H1 (cell line): Measurements from ENCODE around the gene TPP1. TPM values are rescaled to one million over a fixed set of nuclear protein-coding genes. Genes with fewer than 3 reads are reported as not detected.
A peak's percentile ranks its signal among the peaks of the same experiment; 100 is the strongest.

Experiments
- CTCF ChIA-PET: fragments of 300-600 bp; sonication (Branson Sonifier 250); formaldehyde crosslinking; loops from one replicate; lab custom pipeline; 2021; ENCODE audit not compliant: partially characterized antibody; lab: Charles Lee
- POLR2A ChIA-PET: fragments of 300-600 bp; sonication (Branson Sonifier 250); formaldehyde crosslinking; loops from one replicate; lab custom pipeline; 2021; ENCODE audit warnings: inconsistent platforms; ENCODE audit not compliant: partially characterized antibody; lab: Charles Lee
- DNase-seq, 2 experiments: peaks; one replicate each; pipeline versions ENCODE4 v3.0.0 to v3.0.0-alpha.2; 2010 to 2022; ENCODE audit warnings: low spot score in 2 of 2, low read depth in 1 of 2, mixed read lengths in 1 of 2
- FAIRE-seq: peaks from 2 replicates; lab custom pipeline; 2011; peaks lifted over from hg19 to GRCh38; lab: Jason Lieb, UNC
- H2AFZ ChIP-seq: 2 replicates; pipeline ENCODE4 v1.8.1; 2012; ENCODE audit warnings: low read length, inconsistent platforms
- H2AK5ac ChIP-seq: 2 replicates; pipeline ENCODE4 v1.6.1; 2013; ENCODE audit warnings: low read depth, low read length
- H2BK120ac ChIP-seq: replicated peaks from 2 replicates; pipeline ENCODE3; 2013; ENCODE audit warnings: low read depth, low read length, inconsistent platforms
- H2BK12ac ChIP-seq: 2 replicates; pipeline ENCODE4 v1.6.1; 2013; ENCODE audit warnings: low read depth, low read length
- H2BK15ac ChIP-seq: 2 replicates; pipeline ENCODE4 v1.6.1; 2013; ENCODE audit warnings: low read length
- H2BK20ac ChIP-seq: 2 replicates; pipeline ENCODE4 v1.6.1; 2013; ENCODE audit warnings: low read length
- H2BK5ac ChIP-seq: 2 replicates; pipeline ENCODE4 v1.6.1; 2013; ENCODE audit warnings: low read depth, low read length
- H3K14ac ChIP-seq: 2 replicates; pipeline ENCODE4 v1.6.1; 2013; ENCODE audit warnings: inconsistent platforms; ENCODE audit not compliant: insufficient read length
- H3K18ac ChIP-seq: 2 replicates; pipeline ENCODE4 v1.6.1; 2013; ENCODE audit warnings: low read length; ENCODE audit errors: extremely low read depth
- H3K23ac ChIP-seq: 2 replicates; pipeline ENCODE4 v1.6.1; 2013; ENCODE audit warnings: inconsistent platforms; ENCODE audit not compliant: insufficient read length
- H3K23me2 ChIP-seq: 2 replicates; pipeline ENCODE4 v1.6.1; 2013; ENCODE audit warnings: low read depth, low read length
- H3K27ac ChIP-seq: 2 replicates; pipeline ENCODE4 v1.6.1; 2011; ENCODE audit warnings: low read depth, low read length, inconsistent platforms
- H3K27me3 ChIP-seq, 4 experiments: replicated peaks in 1 of 4; 1 replicate in 1 of 4; 2 replicates in 3 of 4; pipeline versions ENCODE4 v1.6.1 to v1.8.1; 2011 to 2013; ENCODE audit warnings: low read length in 3 of 4, mild to moderate bottlenecking in 3 of 4, inconsistent platforms in 2 of 4, mixed read lengths in 2 of 4, moderate library complexity in 1 of 4; ENCODE audit not compliant: control insufficient read depth in 3 of 4, insufficient read depth in 3 of 4; ENCODE audit errors: extremely low read depth in 1 of 4
- H3K36me3 ChIP-seq, 4 experiments: 2 replicates each; pipeline versions ENCODE4 v1.6.1 to v1.8.1; 2011 to 2013; ENCODE audit warnings: mild to moderate bottlenecking in 4 of 4, low read length in 3 of 4, moderate library complexity in 2 of 4, control low read depth in 1 of 4, inconsistent platforms in 1 of 4; ENCODE audit not compliant: insufficient read depth in 4 of 4, control insufficient read depth in 2 of 4
- H3K4ac ChIP-seq: replicated peaks from 2 replicates; pipeline ENCODE3; 2013; ENCODE audit warnings: low read length, low read depth, mixed read lengths, inconsistent platforms; ENCODE audit not compliant: insufficient read length
- H3K4me1 ChIP-seq, 4 experiments: replicated peaks in 1 of 4; 1 replicate in 1 of 4; 2 replicates in 3 of 4; pipeline versions ENCODE4 v1.6.1 to v1.8.1; 2011 to 2013; ENCODE audit warnings: low read length in 3 of 4, inconsistent platforms in 2 of 4, mixed read lengths in 1 of 4; ENCODE audit not compliant: insufficient read depth in 4 of 4, control insufficient read depth in 3 of 4
- H3K4me2 ChIP-seq, 2 experiments: 2 replicates each; pipeline versions ENCODE4 v1.6.1 to v1.8.1; 2011 to 2013; ENCODE audit warnings: low read depth in 2 of 2, low read length in 2 of 2, control low read depth in 1 of 2, inconsistent platforms in 1 of 2, mild to moderate bottlenecking in 1 of 2; ENCODE audit not compliant: insufficient read depth in 1 of 2
- H3K4me3 ChIP-seq, 4 experiments: fragments of 200-600, 300-600 bp in 1 of 4; sonication (generic), shearing (Covaris generic), sonication (Bioruptor Twin) in 1 of 4; 2 replicates each; pipeline versions ENCODE4 v1.5.1 to v1.8.1; 2011 to 2016; ENCODE audit warnings: low read length in 4 of 4, low read depth in 3 of 4, control low read depth in 2 of 4, inconsistent platforms in 2 of 4, mild to moderate bottlenecking in 2 of 4, mixed read lengths in 1 of 4, moderate library complexity in 1 of 4; ENCODE audit not compliant: insufficient read depth in 2 of 4; ENCODE audit errors: extremely low read depth in 1 of 4
- H3K56ac ChIP-seq: replicated peaks from 2 replicates; pipeline ENCODE3; 2013; ENCODE audit warnings: low read depth, mild to moderate bottlenecking, mixed read lengths, low read length, inconsistent platforms; ENCODE audit not compliant: insufficient read length
- H3K79me1 ChIP-seq: 2 replicates; pipeline ENCODE4 v1.6.1; 2013; ENCODE audit warnings: low read depth, low read length, control low read depth
- H3K79me2 ChIP-seq, 2 experiments: 2 replicates each; pipeline versions ENCODE4 v1.6.1 to v1.8.1; 2012 to 2013; ENCODE audit warnings: low read length in 2 of 2, mild to moderate bottlenecking in 2 of 2, inconsistent platforms in 1 of 2; ENCODE audit not compliant: insufficient read depth in 2 of 2, control insufficient read depth in 1 of 2
- H3K9ac ChIP-seq, 4 experiments: replicated peaks in 1 of 4; 1 replicate in 1 of 4; 2 replicates in 3 of 4; pipeline versions ENCODE4 v1.6.1 to v1.8.1; 2011 to 2013; ENCODE audit warnings: low read depth in 3 of 4, low read length in 3 of 4, control low read depth in 2 of 4, mild to moderate bottlenecking in 2 of 4, moderate library complexity in 2 of 4, inconsistent platforms in 1 of 4; ENCODE audit errors: extremely low read depth in 1 of 4
- H3K9me3 ChIP-seq, 2 experiments: 2 replicates each; pipeline versions ENCODE4 v1.6.1 to v1.8.1; 2012 to 2013; ENCODE audit warnings: mild to moderate bottlenecking in 2 of 2, moderate library complexity in 2 of 2, control low read depth in 1 of 2, inconsistent platforms in 1 of 2, low read depth in 1 of 2, low read length in 1 of 2, mixed read lengths in 1 of 2; ENCODE audit not compliant: insufficient read depth in 2 of 2
- H4K20me1 ChIP-seq, 2 experiments: replicated peaks in 1 of 2; 2 replicates each; pipeline versions ENCODE3 to v1.8.1; 2011 to 2013; ENCODE audit warnings: inconsistent platforms in 2 of 2, low read length in 2 of 2, mild to moderate bottlenecking in 1 of 2; ENCODE audit not compliant: insufficient read depth in 2 of 2, control insufficient read depth in 1 of 2
- H4K5ac ChIP-seq: 2 replicates; pipeline ENCODE4 v1.6.1; 2013; ENCODE audit warnings: low read length, low read depth, mixed read lengths, inconsistent platforms; ENCODE audit not compliant: insufficient read length
- H4K8ac ChIP-seq: 2 replicates; pipeline ENCODE4 v1.8.0; 2013; ENCODE audit warnings: mild to moderate bottlenecking, moderate library complexity, low read length, inconsistent platforms; ENCODE audit not compliant: insufficient read depth; ENCODE audit errors: extremely low read depth
- H4K91ac ChIP-seq: replicated peaks from 2 replicates; pipeline ENCODE3; 2013; ENCODE audit warnings: low read length, mixed read lengths, inconsistent platforms; ENCODE audit not compliant: insufficient read length
- CBX5 ChIP-seq: fragments of 300-800, 300-1000 bp; sonication (generic); IDR thresholded peaks from 2 replicates; pipeline ENCODE4 v1.7.1; 2016; ENCODE audit warnings: antibody characterized with exemption, low read length, low read depth
- CBX8 ChIP-seq: fragments of 300-800, 300-1000 bp; sonication (generic); IDR thresholded peaks from 2 replicates; pipeline ENCODE4 v1.7.1; 2016; ENCODE audit warnings: low read depth, low read length, borderline replicate concordance
- CREB1 ChIP-seq: IDR thresholded peaks from 2 replicates; pipeline ENCODE4 v1.6.1; 2012; ENCODE audit warnings: inconsistent platforms
- EP300 ChIP-seq, 2 experiments: IDR thresholded peaks; 1 replicate in 1 of 2; 2 replicates in 1 of 2; pipeline ENCODE4 v1.6.1; 2011 to 2012; ENCODE audit warnings: low read depth in 2 of 2, low read length in 2 of 2, mild to moderate bottlenecking in 2 of 2, borderline replicate concordance in 1 of 2, inconsistent platforms in 1 of 2, moderate library complexity in 1 of 2
- GABPA ChIP-seq: IDR thresholded peaks from 2 replicates; pipeline ENCODE4 v1.6.1; 2011; ENCODE audit warnings: mild to moderate bottlenecking, low read length, moderate library complexity, borderline replicate concordance; ENCODE audit not compliant: insufficient read depth
- KDM4A ChIP-seq: IDR thresholded peaks from one replicate; pipeline ENCODE4 v1.7.1; 2012; ENCODE audit warnings: low read depth, mild to moderate bottlenecking, moderate library complexity, low read length, inconsistent platforms; ENCODE audit not compliant: severe bottlenecking
- NRF1 ChIP-seq: IDR thresholded peaks from 2 replicates; pipeline ENCODE4 v1.6.1; 2011; ENCODE audit warnings: mild to moderate bottlenecking, low read depth, low read length, improper control_type of control experiment
- RXRA ChIP-seq: IDR thresholded peaks from 2 replicates; pipeline ENCODE4 v1.6.1; 2011; ENCODE audit warnings: low read depth, mild to moderate bottlenecking, low read length, moderate library complexity; ENCODE audit not compliant: insufficient read depth
- YY1 ChIP-seq: IDR thresholded peaks from 2 replicates; pipeline ENCODE4 v1.6.1; 2011; ENCODE audit warnings: low read depth, mild to moderate bottlenecking, low read length
- WGBS, 2 experiments: shearing (Covaris generic) in 1 of 2; methylation state at CpG; one replicate each; pipeline versions ENCODE4 v1.1.6 to v1.1.7; 2013 to 2015; ENCODE audit warnings: low lambda C conversion rate in 2 of 2, mixed read lengths in 2 of 2, inconsistent platforms in 1 of 2, low coverage in 1 of 2, missing lambda C conversion rate in 1 of 2; ENCODE audit not compliant: insufficient replicate concordance in 2 of 2, insufficient coverage in 1 of 2, insufficient read length in 1 of 2; ENCODE audit errors: extremely low coverage in 1 of 2, missing lambda C conversion rate in 1 of 2; 5-methylcytosine and 5-hydroxymethylcytosine counted together
- polyA plus RNA-seq, 7 experiments: library from polyadenylated mRNA; depleted of rRNA in 3 of 7; stranded (reverse) in 5 of 7; unstranded in 2 of 7; fragments of >200 nt in 5 of 7; fragments of 200-250 nt in 2 of 7; gene quantifications; 1 replicate in 5 of 7; 2 replicates in 1 of 7; 4 replicates in 1 of 7; pipeline versions ENCODE4 v1.2.1 to v1.2.3, GENCODE V29; 2011 to 2013; ENCODE audit warnings: missing spikeins in 2 of 7, mixed read lengths in 2 of 7
- total RNA-seq: library from RNA; stranded (reverse); fragmentation: NEBNext Ultra II Directional; extraction: Animal tissue kit (Norgen Biotek cat#: 25700); gene quantifications from 2 replicates; pipeline ENCODE4 v1.2.1, GENCODE V29; 2021

TPP1 gene
- total and polyA plus RNA-seq, 2 of the 8 experiments (the other 6 are each of a cell fraction or from before 2014, with no cell fraction given): 36.1 to 77.5 TPM

GRCh38 chr11:6629892-6630631 lies 10.8 kb upstream of the TPP1 start:
- ChIA-PET POLR2A (interaction anchor here (1.0 to 2.3 kb wide), 12 partner anchors 9 to 156 kb away, joined by 3 to 17 read pairs (median 6); partner anchors contain the start of genes MRPL17, TAF10, TPP1 and TRIM3), CTCF (interaction anchor here (0.6 to 4.6 kb wide), 10 partner anchors 8 to 101 kb away, joined by 3 to 23 read pairs (median 4); partner anchors contain the start of genes TAF10 and TPP1)
- Histone ChIP-seq H3K4me2 (peak overlapping the region; percentile 57 to 82), H2BK120ac (no peak overlapping the region), H4K91ac (no peak overlapping the region), H4K20me1 (peaks cover 5 to 10% of the 10 kb centered on the region in 2 experiments), H3K4ac (no peak overlapping the region), H2BK12ac (no peak overlapping the region; the same call in 1 of the 2 replicates), H3K9me3 (no peaks in the 10 kb centered on the region), H3K27ac (no peak overlapping the region), H2BK15ac (no peak overlapping the region), H3K23ac (no peak overlapping the region), H3K9ac (peak overlapping the region in 2 of 4 experiments; percentile 28 to 34; a peak in 2 of 7 replicates), H2AFZ (no peak overlapping the region; the same call in 1 of the 2 replicates), H3K56ac (no peak overlapping the region), H3K18ac (no peak overlapping the region), H3K4me3 (peak overlapping the region; percentile 31 to 60 (median 40)), H2BK5ac (no peak overlapping the region), H2AK5ac (no peak overlapping the region), H3K14ac (no peak overlapping the region), H3K36me3 (peaks cover 0 to 3% (median under 1%) of the 10 kb centered on the region in 4 experiments; a peak in 3 of 8 replicates), H3K27me3 (peaks cover 13 to 43% (median 34%) of the 10 kb centered on the region in 4 experiments), H3K4me1 (peaks cover 0 to 6% (median 2%) of the 10 kb centered on the region in 4 experiments; a peak in 3 of 7 replicates), H2BK20ac (no peak overlapping the region), H3K79me1 (no peaks in the 10 kb centered on the region; the same call in 1 of the 2 replicates), H4K5ac (no peak overlapping the region), H3K23me2 (peaks cover 12% of the 10 kb centered on the region), H4K8ac (peak overlapping the region; percentile 83; the same call in 1 of the 2 replicates), H3K79me2 (no peaks in the 10 kb centered on the region)
- DNase-seq (peak in 1 of 2 experiments; percentile 82), FAIRE-seq (no peak)
- 9% methylated on average over 82 of the region's 102 CpGs; no CpG with 5 or more reads in 1 of the 2 experiments for WGBS, 2 experiments
- TF ChIP-seq CBX8: no peak
- peak; percentile 98 for TF ChIP-seq KDM4A
- no peak; the same call in 1 of the 2 replicates for TF ChIP-seq GABPA
- no peak; the same call in none of the 2 replicates for TF ChIP-seq CREB1
- TF ChIP-seq CBX5: no peak
- TF ChIP-seq EP300 (IDR thresholded peaks at IDR 0.05; ENCODE audit: borderline replicate concordance in 1 of 2, low read depth in 2 of 2, low read length in 2 of 2): no peak
- peak; percentile 41; the same call in 1 of the 2 replicates for TF ChIP-seq NRF1
- no peak for TF ChIP-seq RXRA
- TF ChIP-seq YY1: no peak
